ENCODE data around the gene RNU6-9.
A peak's percentile ranks its signal among the peaks of the same experiment; 100 is the strongest.
"Not testable (repeated sequence)": the region's sequence is repeated elsewhere in the genome, so short reads cannot be mapped to it uniquely, and the experiment has no call there.

The RNU6-9 gene

GRCh38 chr19:870963-871401, 22.3 kb upstream of the RNU6-9 start:
- Histone ChIP-seq H3K36me3 (ENCODE audit: control insufficient read depth in 2 of 2, insufficient read depth in 2 of 2, low read length in 2 of 2) (peaks cover 8 to 12% of the 10 kb centered on the region in 2 donors), H3K27ac (ENCODE audit: low read depth in 2 of 2, low read length in 2 of 2) (peak overlapping the region; percentile 2 to 32), H3K9ac (ENCODE audit: low read depth in 1 of 2, low read length in 2 of 2) (no peak overlapping the region), H3K4me3 (ENCODE audit: low read length in 2 of 2) (no peak overlapping the region), H3K27me3 (ENCODE audit: control insufficient read depth in 2 of 2, insufficient read depth in 2 of 2, low read length in 2 of 2) (no peaks in the 10 kb centered on the region), H3K4me1 (ENCODE audit: control insufficient read depth in 2 of 2, insufficient read depth in 2 of 2, low read length in 2 of 2) (peaks cover 11 to 20% of the 10 kb centered on the region in 2 donors), H3K9me3 (ENCODE audit: control insufficient read depth in 2 of 2, low read length in 2 of 2) (no peaks in the 10 kb centered on the region)

GRCh38 chr19:871446-872265, 21.6 kb upstream of the RNU6-9 start:
- H3K9me3 ChIP-seq (ENCODE audit: control insufficient read depth in 2 of 2, low read length in 2 of 2) = no peaks in the 10 kb centered on the region
- H3K4me1 ChIP-seq (ENCODE audit: control insufficient read depth in 2 of 2, insufficient read depth in 2 of 2, low read length in 2 of 2) = peaks cover 11 to 20% of the 10 kb centered on the region in 2 donors
- H3K4me3 ChIP-seq (ENCODE audit: low read length in 2 of 2) = peak overlapping the region in 1 of 2 donors; percentile 64
- H3K27me3 ChIP-seq (ENCODE audit: control insufficient read depth in 2 of 2, insufficient read depth in 2 of 2, low read length in 2 of 2) = no peaks in the 10 kb centered on the region
- peaks cover 14 to 18% of the 10 kb centered on the region in 2 donors for H3K36me3 ChIP-seq (ENCODE audit: control insufficient read depth in 2 of 2, insufficient read depth in 2 of 2, low read length in 2 of 2)
- peak overlapping the region; percentile 88 to 97 for H3K27ac ChIP-seq (ENCODE audit: low read depth in 2 of 2, low read length in 2 of 2)
- H3K9ac ChIP-seq (ENCODE audit: low read depth in 1 of 2, low read length in 2 of 2) = peak overlapping the region; percentile 56 to 76

- Histone ChIP-seq H3K9ac (ENCODE audit: low read depth in 1 of 2, low read length in 2 of 2) (peak overlapping the region; percentile 56 to 76), H3K9me3 (ENCODE audit: control insufficient read depth in 2 of 2, low read length in 2 of 2) (no peaks in the 10 kb centered on the region), H3K4me1 (ENCODE audit: control insufficient read depth in 2 of 2, insufficient read depth in 2 of 2, low read length in 2 of 2) (peaks cover 11 to 20% of the 10 kb centered on the region in 2 donors), H3K27ac (ENCODE audit: low read depth in 2 of 2, low read length in 2 of 2) (peak overlapping the region; percentile 88 to 97), H3K4me3 (ENCODE audit: low read length in 2 of 2) (peak overlapping the region in 1 of 2 donors; percentile 64), H3K36me3 (ENCODE audit: control insufficient read depth in 2 of 2, insufficient read depth in 2 of 2, low read length in 2 of 2) (peaks cover 16 to 18% of the 10 kb centered on the region in 2 donors), H3K27me3 (ENCODE audit: control insufficient read depth in 2 of 2, insufficient read depth in 2 of 2, low read length in 2 of 2) (no peaks in the 10 kb centered on the region)
These were observed 20.9 kb upstream of the RNU6-9 start for GRCh38 chr19:872266-872951.

- peak overlapping the region; percentile 88 to 97 for H3K27ac ChIP-seq (ENCODE audit: low read depth in 2 of 2, low read length in 2 of 2)
- peaks cover 11 to 20% of the 10 kb centered on the region in 2 donors for H3K4me1 ChIP-seq (ENCODE audit: control insufficient read depth in 2 of 2, insufficient read depth in 2 of 2, low read length in 2 of 2)
These were observed 20.2 kb upstream of the RNU6-9 start for GRCh38 chr19:873084-873483.

GRCh38 chr19:873561-874041, 19.7 kb upstream of the RNU6-9 start:
- Histone ChIP-seq H3K4me3 (ENCODE audit: low read length in 2 of 2) (no peak overlapping the region), H3K9me3 (ENCODE audit: control insufficient read depth in 2 of 2, low read length in 2 of 2) (no peaks in the 10 kb centered on the region), H3K27me3 (ENCODE audit: control insufficient read depth in 2 of 2, insufficient read depth in 2 of 2, low read length in 2 of 2) (no peaks in the 10 kb centered on the region), H3K36me3 (ENCODE audit: control insufficient read depth in 2 of 2, insufficient read depth in 2 of 2, low read length in 2 of 2) (peaks cover 10% of the 10 kb centered on the region in 2 donors), H3K27ac (ENCODE audit: low read depth in 2 of 2, low read length in 2 of 2) (peak overlapping the region; percentile 88 to 97), H3K9ac (ENCODE audit: low read depth in 1 of 2, low read length in 2 of 2) (no peak overlapping the region), H3K4me1 (ENCODE audit: control insufficient read depth in 2 of 2, insufficient read depth in 2 of 2, low read length in 2 of 2) (peaks cover 11 to 18% of the 10 kb centered on the region in 2 donors)

More at GRCh38 chr19:873084-873483, 20.2 kb upstream of the RNU6-9 start:
- H3K9me3 ChIP-seq (ENCODE audit: control insufficient read depth in 2 of 2, low read length in 2 of 2) = no peaks in the 10 kb centered on the region
- H3K4me3 ChIP-seq (ENCODE audit: low read length in 2 of 2) = no peak overlapping the region
- peaks cover 13 to 14% of the 10 kb centered on the region in 2 donors for H3K36me3 ChIP-seq (ENCODE audit: control insufficient read depth in 2 of 2, insufficient read depth in 2 of 2, low read length in 2 of 2)
- no peak overlapping the region for H3K9ac ChIP-seq (ENCODE audit: low read depth in 1 of 2, low read length in 2 of 2)
- H3K27me3 ChIP-seq (ENCODE audit: control insufficient read depth in 2 of 2, insufficient read depth in 2 of 2, low read length in 2 of 2) = no peaks in the 10 kb centered on the region

GRCh38 chr19:875265-875879, 17.9 kb upstream of the RNU6-9 start:
- Histone ChIP-seq H3K36me3 (ENCODE audit: control insufficient read depth in 2 of 2, insufficient read depth in 2 of 2, low read length in 2 of 2) (peaks cover 10 to 16% of the 10 kb centered on the region in 2 donors), H3K9me3 (ENCODE audit: control insufficient read depth in 2 of 2, low read length in 2 of 2) (no peaks in the 10 kb centered on the region), H3K9ac (ENCODE audit: low read depth in 1 of 2, low read length in 2 of 2) (no peak overlapping the region), H3K4me1 (ENCODE audit: control insufficient read depth in 2 of 2, insufficient read depth in 2 of 2, low read length in 2 of 2) (peaks cover 7 to 8% of the 10 kb centered on the region in 2 donors), H3K4me3 (ENCODE audit: low read length in 2 of 2) (no peak overlapping the region), H3K27me3 (ENCODE audit: control insufficient read depth in 2 of 2, insufficient read depth in 2 of 2, low read length in 2 of 2) (no peaks in the 10 kb centered on the region), H3K27ac (ENCODE audit: low read depth in 2 of 2, low read length in 2 of 2) (no peak overlapping the region)

- Histone ChIP-seq H3K9ac (ENCODE audit: low read depth in 1 of 2, low read length in 2 of 2) (no peak overlapping the region), H3K9me3 (ENCODE audit: control insufficient read depth in 2 of 2, low read length in 2 of 2) (no peaks in the 10 kb centered on the region)
These were observed 17.2 kb upstream of the RNU6-9 start for GRCh38 chr19:876089-876488.

GRCh38 chr19:876780-877314, 16.4 kb upstream of the RNU6-9 start:
- Histone ChIP-seq H3K4me3 (ENCODE audit: low read length in 2 of 2) (no peak overlapping the region), H3K36me3 (ENCODE audit: control insufficient read depth in 2 of 2, insufficient read depth in 2 of 2, low read length in 2 of 2) (peaks cover 20 to 27% of the 10 kb centered on the region in 2 donors), H3K9me3 (ENCODE audit: control insufficient read depth in 2 of 2, low read length in 2 of 2) (no peaks in the 10 kb centered on the region), H3K27me3 (ENCODE audit: control insufficient read depth in 2 of 2, insufficient read depth in 2 of 2, low read length in 2 of 2) (no peaks in the 10 kb centered on the region), H3K27ac (ENCODE audit: low read depth in 2 of 2, low read length in 2 of 2) (no peak overlapping the region), H3K4me1 (ENCODE audit: control insufficient read depth in 2 of 2, insufficient read depth in 2 of 2, low read length in 2 of 2) (peaks cover 5 to 7% of the 10 kb centered on the region in 2 donors), H3K9ac (ENCODE audit: low read depth in 1 of 2, low read length in 2 of 2) (no peak overlapping the region)

More at GRCh38 chr19:876089-876488, 17.2 kb upstream of the RNU6-9 start:
- H3K27ac ChIP-seq (ENCODE audit: low read depth in 2 of 2, low read length in 2 of 2) = no peak overlapping the region
- peaks cover 12 to 19% of the 10 kb centered on the region in 2 donors for H3K36me3 ChIP-seq (ENCODE audit: control insufficient read depth in 2 of 2, insufficient read depth in 2 of 2, low read length in 2 of 2)
- no peak overlapping the region for H3K4me3 ChIP-seq (ENCODE audit: low read length in 2 of 2)
- peaks cover 7 to 8% of the 10 kb centered on the region in 2 donors for H3K4me1 ChIP-seq (ENCODE audit: control insufficient read depth in 2 of 2, insufficient read depth in 2 of 2, low read length in 2 of 2)
- no peaks in the 10 kb centered on the region for H3K27me3 ChIP-seq (ENCODE audit: control insufficient read depth in 2 of 2, insufficient read depth in 2 of 2, low read length in 2 of 2)

GRCh38 chr19:877992-878660, 15.2 kb upstream of the RNU6-9 start:
- H3K27ac ChIP-seq (ENCODE audit: low read depth in 2 of 2, low read length in 2 of 2); H3K4me3 ChIP-seq (ENCODE audit: low read length in 2 of 2); H3K9me3 ChIP-seq (ENCODE audit: control insufficient read depth in 2 of 2, low read length in 2 of 2); H3K4me1 ChIP-seq (ENCODE audit: control insufficient read depth in 2 of 2, insufficient read depth in 2 of 2, low read length in 2 of 2); H3K27me3 ChIP-seq (ENCODE audit: control insufficient read depth in 2 of 2, insufficient read depth in 2 of 2, low read length in 2 of 2); H3K9ac ChIP-seq (ENCODE audit: low read depth in 1 of 2, low read length in 2 of 2): not testable (repeated sequence)
- H3K36me3 ChIP-seq (ENCODE audit: control insufficient read depth in 2 of 2, insufficient read depth in 2 of 2, low read length in 2 of 2) = peaks cover 28 to 38% of the 10 kb centered on the region in 2 donors

All from mucosa of rectum (tissue), 2 donors.